Right lung (tissue), 5 donors: ENCODE results near the gene ZWILCH. TPM values are rescaled to one million over a fixed set of nuclear protein-coding genes. Genes with fewer than 3 reads are reported as not detected.
"Not testable (repeated sequence)": the region's sequence is repeated elsewhere in the genome, so short reads cannot be mapped to it uniquely, and the experiment has no call there.

ENCODE experiments used
- DNase-seq, 2 donors: peaks; one replicate each; pipeline ENCODE4 v3.0.0-alpha.2; 2013
- polyA plus RNA-seq, 5 donors: library from polyadenylated mRNA; unstranded; fragments of 120-200 nt; gene quantifications; one replicate each; pipeline versions ENCODE4 v1.2.1 to v1.2.3, GENCODE V29; 2013; ENCODE audit warnings: inconsistent platforms in 1 of 5, low replicate concordance in 1 of 5; ENCODE audit not compliant: insufficient read length in 5 of 5, insufficient read depth in 1 of 5

The ZWILCH gene
- polyA plus RNA-seq, 5 donors: 21.4 to 38.6 (median 28.6) TPM

GRCh38 chr15:66578286-66578875 is 73.3 kb downstream of the ZWILCH start:
- no peak for DNase-seq

- no peak for DNase-seq
Measured at GRCh38 chr15:66580643-66581042, 75.5 kb downstream of the ZWILCH start.

GRCh38 chr15:66581972-66582537 is 76.9 kb downstream of the ZWILCH start:
- DNase-seq: no peak

- no peak for DNase-seq
Measured at GRCh38 chr15:66586155-66586976, 81.2 kb downstream of the ZWILCH start.

- DNase-seq: no peak
Measured at GRCh38 chr15:66587020-66587419, 81.9 kb downstream of the ZWILCH start.

- no peak for DNase-seq
Measured at GRCh38 chr15:66587749-66588148, 82.6 kb downstream of the ZWILCH start.

- DNase-seq: no peak
Measured at GRCh38 chr15:66588537-66588936, 83.4 kb downstream of the ZWILCH start.

GRCh38 chr15:66588971-66589370 is 83.8 kb downstream of the ZWILCH start:
- DNase-seq: no peak

GRCh38 chr15:66589429-66589828 is 84.3 kb downstream of the ZWILCH start:
- not testable (repeated sequence) for DNase-seq

GRCh38 chr15:66590435-66590834 is 85.3 kb downstream of the ZWILCH start:
- no peak for DNase-seq

- no peak for DNase-seq
Measured at GRCh38 chr15:66591322-66591862, 86.3 kb downstream of the ZWILCH start.

- no peak for DNase-seq
Measured at GRCh38 chr15:66592505-66593218, 87.5 kb downstream of the ZWILCH start.

- DNase-seq: no peak
Measured at GRCh38 chr15:66593219-66593780, 88.2 kb downstream of the ZWILCH start.

GRCh38 chr15:66594344-66594743 is 89.2 kb downstream of the ZWILCH start:
- DNase-seq: no peak

GRCh38 chr15:66594836-66595235 is 89.7 kb downstream of the ZWILCH start:
- DNase-seq: no peak

GRCh38 chr15:66595332-66595731 is 90.2 kb downstream of the ZWILCH start:
- DNase-seq: no peak

- DNase-seq: no peak
Measured at GRCh38 chr15:66595931-66596545, 90.9 kb downstream of the ZWILCH start.

GRCh38 chr15:66598095-66598815 is 93.1 kb downstream of the ZWILCH start:
- DNase-seq: no peak
